K562 treated with DMSO at 1 percent for 48 hours (cell line): ENCODE measurements around the gene ANGPTL4. TPM values are rescaled to one million over a fixed set of nuclear protein-coding genes. Genes with fewer than 3 reads are reported as not detected.

ENCODE experiments used
- total RNA-seq: library from RNA; unstranded; fragments of 300-600 nt; gene quantifications from 2 replicates; pipeline ENCODE4 v1.2.3, GENCODE V29; 2022; ENCODE audit warnings: low replicate concordance; ENCODE audit errors: extremely low read depth

ANGPTL4 gene
- total RNA-seq, result not detected in 2 replicates

GRCh38 chr19:8363803-8364771 is at the start of gene ANGPTL4:
ANGPTL4 (plus strand) TSS chr19:8364155; CDS start chr19:8364322, 167 bp downstream.

GRCh38 chr19:8321067-8321985 is 42.6 kb upstream of the ANGPTL4 start, which contains the start of the genes NDUFA7 and RPS28:
NDUFA7 (minus strand) TSS chr19:8321375; CDS start chr19:8321358, 17 bp downstream.
RPS28 (plus strand) TSS chr19:8321496; CDS start chr19:8321531, 35 bp downstream.

GRCh38 chr19:8342684-8343482 is 21.1 kb upstream of the ANGPTL4 start, which contains the start of gene KANK3:
KANK3 (minus strand) TSS chr19:8343262; CDS start chr19:8337828, 5,434 bp downstream.

GRCh38 chr19:8389891-8390616 is 26.1 kb downstream of the ANGPTL4 start, which contains the start of gene RAB11B:
RAB11B (plus strand) TSS chr19:8390360; CDS start chr19:8390417, 57 bp downstream.

GRCh38 chr19:8412783-8413628 is 49.1 kb downstream of the ANGPTL4 start, which contains the start of gene MARCHF2:
MARCHF2 (plus strand) TSS chr19:8413305; CDS start chr19:8421841, 8,536 bp downstream.

Other genes with a start within 250 kb of the ANGPTL4 start
- gene FBN3, start 214.6 kb upstream of the ANGPTL4 start, total RNA-seq, result not detected in 2 replicates
- gene CERS4, start 154.8 kb upstream of the ANGPTL4 start, total RNA-seq, result not detected in 2 replicates
- gene CD320, start 55.8 kb upstream of the ANGPTL4 start, total RNA-seq, result not detected in 2 replicates
- not detected in 2 replicates for gene NDUFA7, start 42.8 kb upstream of the ANGPTL4 start, total RNA-seq
- gene RPS28, start 42.7 kb upstream of the ANGPTL4 start, total RNA-seq, result not detected in 2 replicates
- not detected in 2 replicates for gene KANK3, start 20.9 kb upstream of the ANGPTL4 start, total RNA-seq
- gene RAB11B, start 26.2 kb downstream of the ANGPTL4 start, total RNA-seq, result not detected in 2 replicates
- not detected in 2 replicates for gene MARCHF2, start 49.1 kb downstream of the ANGPTL4 start, total RNA-seq
- gene HNRNPM, start 80.8 kb downstream of the ANGPTL4 start, total RNA-seq, result not detected in 2 replicates
- gene PRAM1, start 138.5 kb downstream of the ANGPTL4 start, total RNA-seq, result not detected in 2 replicates
- not detected in 2 replicates for gene ZNF414, start 150.0 kb downstream of the ANGPTL4 start, total RNA-seq
- gene MYO1F, start 213.3 kb downstream of the ANGPTL4 start, total RNA-seq, result not detected in 2 replicates
- not detected in 2 replicates for gene ADAMTS10, start 246.6 kb downstream of the ANGPTL4 start, total RNA-seq